GM10248 (cell line): ENCODE results near the gene TAL1.
"Not testable (repeated sequence)": the region's sequence is repeated elsewhere in the genome, so short reads cannot be mapped to it uniquely, and the experiment has no call there.

Experiments used
- CTCF ChIA-PET: fragments of 300-600 bp; sonication (Branson Sonifier 250); formaldehyde crosslinking; extraction: SDS; loops from one replicate; lab custom pipeline; 2021; ENCODE audit warnings: antibody characterized with exemption; lab: Yijun Ruan, JAX
- POLR2A ChIA-PET: fragments of 350-650 bp; sonication (Branson Sonifier 250); formaldehyde crosslinking; extraction: SDS; loops from one replicate; lab custom pipeline; 2020; ENCODE audit warnings: antibody characterized with exemption; lab: Yijun Ruan, JAX
- DNase-seq: peaks from one replicate; pipeline ENCODE4 v3.0.0; 2012; ENCODE audit errors: extremely low spot score
- TF ChIP-seq, protein P1 (sequence below): IDR thresholded peaks from 2 replicates; pipeline ENCODE4 v1.5.1; 2012; ENCODE audit warnings: mild to moderate bottlenecking, low read depth; ENCODE audit errors: extremely low read depth, missing control alignments, control extremely low read depth

The TAL1 gene

GRCh38 chr1:47232187-47232874, at the start of gene TAL1:
TSS of gene TAL1 (minus strand) at chr1:47232225. CDS start at chr1:47225888, 6,337 bp downstream.
- CTCF ChIA-PET: interaction anchor here (3.7 kb wide), 1 partner anchor 31 kb away, joined by 13 read pairs; no protein-coding TSS in a partner anchor
- no peak for DNase-seq
- POLR2A ChIA-PET: interaction anchor here (0.6 kb wide), 1 partner anchor 110 kb away, joined by 3 read pairs; no protein-coding TSS in a partner anchor
- TF ChIP-seq, protein P1, sequence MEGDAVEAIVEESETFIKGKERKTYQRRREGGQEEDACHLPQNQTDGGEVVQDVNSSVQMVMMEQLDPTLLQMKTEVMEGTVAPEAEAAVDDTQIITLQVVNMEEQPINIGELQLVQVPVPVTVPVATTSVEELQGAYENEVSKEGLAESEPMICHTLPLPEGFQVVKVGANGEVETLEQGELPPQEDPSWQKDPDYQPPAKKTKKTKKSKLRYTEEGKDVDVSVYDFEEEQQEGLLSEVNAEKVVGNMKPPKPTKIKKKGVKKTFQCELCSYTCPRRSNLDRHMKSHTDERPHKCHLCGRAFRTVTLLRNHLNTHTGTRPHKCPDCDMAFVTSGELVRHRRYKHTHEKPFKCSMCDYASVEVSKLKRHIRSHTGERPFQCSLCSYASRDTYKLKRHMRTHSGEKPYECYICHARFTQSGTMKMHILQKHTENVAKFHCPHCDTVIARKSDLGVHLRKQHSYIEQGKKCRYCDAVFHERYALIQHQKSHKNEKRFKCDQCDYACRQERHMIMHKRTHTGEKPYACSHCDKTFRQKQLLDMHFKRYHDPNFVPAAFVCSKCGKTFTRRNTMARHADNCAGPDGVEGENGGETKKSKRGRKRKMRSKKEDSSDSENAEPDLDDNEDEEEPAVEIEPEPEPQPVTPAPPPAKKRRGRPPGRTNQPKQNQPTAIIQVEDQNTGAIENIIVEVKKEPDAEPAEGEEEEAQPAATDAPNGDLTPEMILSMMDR: no peak

DNA sequence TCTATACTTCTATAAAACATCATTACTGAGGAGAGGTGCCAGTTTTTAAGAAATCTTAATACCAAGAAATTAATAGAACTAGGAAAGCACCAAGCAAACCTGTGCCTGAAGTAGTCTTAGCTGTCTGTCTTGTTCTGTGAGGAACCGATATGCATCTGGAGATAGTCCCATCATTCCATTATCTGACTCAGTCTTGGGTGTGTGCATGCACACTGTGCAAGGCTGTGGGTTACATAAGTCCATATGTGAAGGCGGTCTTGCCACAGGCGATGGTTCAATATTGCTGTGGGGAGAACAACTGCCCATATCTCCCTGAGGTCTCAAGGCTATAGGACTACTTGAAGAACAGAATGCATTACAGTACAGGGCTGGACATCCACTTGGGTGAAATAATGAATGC, 48.1 kb upstream of the TAL1 start:
- DNase-seq: no peak
- TF ChIP-seq, protein P1: no peak
- POLR2A ChIA-PET: no interaction called here
- CTCF ChIA-PET: no interaction called here

DNA sequence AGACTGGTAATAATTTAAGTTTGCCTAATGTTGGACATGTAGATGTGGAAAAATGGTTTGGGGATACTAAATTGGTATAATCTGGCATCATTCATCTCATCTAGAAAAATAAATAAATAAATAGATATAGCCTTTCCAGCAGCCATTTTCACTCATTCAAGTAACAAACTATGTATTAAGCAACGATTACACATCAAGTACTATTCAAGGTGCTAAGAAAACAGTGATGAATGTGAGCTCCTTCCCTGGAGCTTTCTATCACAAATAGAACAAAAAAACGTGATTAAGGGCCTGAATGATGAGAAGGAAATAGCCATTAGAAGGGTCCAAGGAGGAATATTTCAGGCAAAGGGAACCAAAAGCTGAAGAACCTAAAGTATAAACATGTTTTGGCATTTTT, 44.8 kb upstream of the TAL1 start:
- DNase-seq: no peak

GRCh38 chr1:47275811-47276210, 43.8 kb upstream of the TAL1 start:
- DNase-seq, POLR2A ChIA-PET: not testable (repeated sequence)
- CTCF ChIA-PET: interaction anchor here (0.9 to 4.1 kb wide), 3 partner anchors 10 to 12 kb away, joined by 3 to 15 read pairs (median 3); no protein-coding TSS in a partner anchor

More for the DNA sequence above, 44.8 kb upstream of the TAL1 start:
- CTCF ChIA-PET: interaction anchor here (0.9 to 4.1 kb wide), 3 partner anchors 11 to 161 kb away, joined by 3 to 15 read pairs (median 3); partner anchors contain the start of gene FOXD2
- POLR2A ChIA-PET: no interaction called here
- TF ChIP-seq, protein P1: no peak

DNA sequence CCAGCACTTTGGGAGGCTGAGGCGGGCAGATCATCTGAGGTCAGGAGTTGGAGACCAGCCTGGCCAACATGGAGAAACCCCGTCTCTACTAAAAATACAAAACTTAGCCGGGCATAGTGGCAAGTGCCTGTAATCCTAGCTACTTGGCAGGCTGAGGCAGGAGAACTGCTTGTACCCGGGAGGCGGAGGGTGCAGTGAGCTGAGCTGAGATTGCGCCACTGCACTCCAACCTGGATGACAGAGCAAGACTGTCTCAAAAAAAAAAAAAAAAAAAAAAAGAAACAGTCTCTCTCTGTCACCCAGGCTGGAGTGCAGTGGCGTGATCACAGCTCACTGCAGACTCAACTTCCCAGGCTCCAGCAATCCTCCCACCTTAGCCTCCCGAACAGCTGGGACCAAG, 33.5 kb upstream of the TAL1 start:
- POLR2A ChIA-PET: not testable (repeated sequence)
- CTCF ChIA-PET: interaction anchor here (0.8 kb wide), 1 partner anchor 11 kb away, joined by 3 read pairs; no protein-coding TSS in a partner anchor

DNA sequence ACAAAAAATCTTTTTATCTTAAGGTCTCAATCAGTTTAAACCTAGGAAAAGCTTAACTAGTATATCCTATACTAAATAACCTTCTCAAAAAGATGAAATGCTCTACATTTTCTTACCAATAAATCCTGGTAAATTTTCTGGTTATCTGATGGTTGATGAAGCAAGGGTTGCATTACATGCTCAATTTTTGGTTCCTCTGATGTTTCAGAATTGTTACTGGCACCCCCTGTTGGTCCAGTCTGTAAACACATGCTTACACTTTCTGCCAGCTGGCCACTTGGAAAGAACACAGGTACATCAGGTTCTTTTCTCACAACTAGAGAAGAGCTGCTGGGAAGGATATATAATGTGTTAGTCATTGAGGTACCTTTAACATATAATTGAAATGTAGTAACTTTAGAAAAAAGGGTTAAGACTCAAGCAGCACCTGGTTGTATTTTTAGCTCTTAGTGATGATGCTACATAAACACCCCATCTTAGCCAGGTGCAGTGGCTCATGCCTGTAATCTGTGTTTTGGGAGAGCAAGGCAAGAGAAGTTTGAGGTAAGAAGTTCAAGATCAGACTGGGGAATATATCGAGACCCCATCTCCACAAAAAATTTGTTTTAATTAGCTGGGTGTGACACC, 30.9 kb upstream of the TAL1 start:
- TF ChIP-seq, protein P1: peak; percentile 59
- DNase-seq: peak; percentile 53
- ChIA-PET POLR2A (no interaction called here), CTCF (interaction anchor here (0.7 to 3.9 kb wide), 29 partner anchors 8 to 198 kb away, joined by 3 to 54 read pairs (median 4); partner anchors contain the start of genes PDZK1IP1 and STIL)

More for the DNA sequence above, 33.5 kb upstream of the TAL1 start:
- DNase-seq: not testable (repeated sequence)

GRCh38 chr1:47257224-47257623, 25.2 kb upstream of the TAL1 start:
- TF ChIP-seq, protein P1: no peak
- ChIA-PET CTCF (interaction anchor here (1.2 kb wide), 1 partner anchor 64 kb away, joined by 3 read pairs; no protein-coding TSS in a partner anchor), POLR2A (no interaction called here)
- no peak for DNase-seq
